ENCODE results near the gene CERKL. TPM values are rescaled to one million over a fixed set of nuclear protein-coding genes. Genes with fewer than 3 reads are reported as not detected.

Gene CERKL
- total and polyA plus RNA-seq, 12 donors: 0.03 TPM; not detected in 11

DNA sequence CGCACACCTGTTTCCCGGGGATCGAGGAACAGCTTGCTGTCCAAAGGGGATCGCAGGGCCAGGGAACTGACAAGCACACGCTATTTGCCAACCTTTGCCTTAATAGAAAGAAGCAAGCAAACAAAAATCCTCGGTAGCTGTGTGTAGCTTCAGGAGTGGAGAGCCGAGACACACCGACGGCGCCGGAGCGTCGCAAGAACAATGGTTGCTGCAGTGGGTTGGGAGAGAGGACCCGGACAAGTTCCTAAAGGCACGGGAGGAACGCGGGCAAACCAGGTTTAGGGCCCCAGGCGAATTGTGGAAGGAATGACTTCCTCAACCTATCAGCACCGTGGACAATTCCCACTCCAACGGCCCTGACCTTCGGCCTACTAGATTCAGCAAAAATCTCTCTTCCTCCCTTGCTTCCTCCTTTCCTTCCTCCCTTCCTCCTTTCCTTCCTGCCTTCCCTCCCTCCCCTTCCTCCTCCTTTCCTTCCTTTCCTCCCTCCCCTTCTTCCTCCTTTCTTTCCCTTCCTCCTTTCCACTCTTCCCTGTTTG lies 28.3 kb upstream of the CERKL start:
- TF ChIP-seq POLR2A (IDR thresholded peaks at IDR 0.05): no peak
- TF ChIP-seq, protein P1, sequence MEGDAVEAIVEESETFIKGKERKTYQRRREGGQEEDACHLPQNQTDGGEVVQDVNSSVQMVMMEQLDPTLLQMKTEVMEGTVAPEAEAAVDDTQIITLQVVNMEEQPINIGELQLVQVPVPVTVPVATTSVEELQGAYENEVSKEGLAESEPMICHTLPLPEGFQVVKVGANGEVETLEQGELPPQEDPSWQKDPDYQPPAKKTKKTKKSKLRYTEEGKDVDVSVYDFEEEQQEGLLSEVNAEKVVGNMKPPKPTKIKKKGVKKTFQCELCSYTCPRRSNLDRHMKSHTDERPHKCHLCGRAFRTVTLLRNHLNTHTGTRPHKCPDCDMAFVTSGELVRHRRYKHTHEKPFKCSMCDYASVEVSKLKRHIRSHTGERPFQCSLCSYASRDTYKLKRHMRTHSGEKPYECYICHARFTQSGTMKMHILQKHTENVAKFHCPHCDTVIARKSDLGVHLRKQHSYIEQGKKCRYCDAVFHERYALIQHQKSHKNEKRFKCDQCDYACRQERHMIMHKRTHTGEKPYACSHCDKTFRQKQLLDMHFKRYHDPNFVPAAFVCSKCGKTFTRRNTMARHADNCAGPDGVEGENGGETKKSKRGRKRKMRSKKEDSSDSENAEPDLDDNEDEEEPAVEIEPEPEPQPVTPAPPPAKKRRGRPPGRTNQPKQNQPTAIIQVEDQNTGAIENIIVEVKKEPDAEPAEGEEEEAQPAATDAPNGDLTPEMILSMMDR (IDR thresholded peaks at IDR 0.05): no peak
- H3K27me3 ChIP-seq: peaks cover 68% of the 10 kb centered on the region
- H3K4me1 ChIP-seq (replicated peaks in 1 of 2): peaks cover 0 to 4% of the 10 kb centered on the region in 2 donors
- H3K4me3 ChIP-seq: no peak overlapping the region
- intact Hi-C loops (cut with DNase I): no loop called here
- H3K9me3 ChIP-seq (replicated peaks in 1 of 3): no peaks in the 10 kb centered on the region
- 5 to 8% (median 7%) methylated on average over 21 of the region's 21 CpGs for WGBS, 4 donors
- no peaks in the 10 kb centered on the region for H3K36me3 ChIP-seq (replicated peaks in 1 of 2)
- no peak overlapping the region for H3K27ac ChIP-seq
- no peak for DNase-seq

DNA sequence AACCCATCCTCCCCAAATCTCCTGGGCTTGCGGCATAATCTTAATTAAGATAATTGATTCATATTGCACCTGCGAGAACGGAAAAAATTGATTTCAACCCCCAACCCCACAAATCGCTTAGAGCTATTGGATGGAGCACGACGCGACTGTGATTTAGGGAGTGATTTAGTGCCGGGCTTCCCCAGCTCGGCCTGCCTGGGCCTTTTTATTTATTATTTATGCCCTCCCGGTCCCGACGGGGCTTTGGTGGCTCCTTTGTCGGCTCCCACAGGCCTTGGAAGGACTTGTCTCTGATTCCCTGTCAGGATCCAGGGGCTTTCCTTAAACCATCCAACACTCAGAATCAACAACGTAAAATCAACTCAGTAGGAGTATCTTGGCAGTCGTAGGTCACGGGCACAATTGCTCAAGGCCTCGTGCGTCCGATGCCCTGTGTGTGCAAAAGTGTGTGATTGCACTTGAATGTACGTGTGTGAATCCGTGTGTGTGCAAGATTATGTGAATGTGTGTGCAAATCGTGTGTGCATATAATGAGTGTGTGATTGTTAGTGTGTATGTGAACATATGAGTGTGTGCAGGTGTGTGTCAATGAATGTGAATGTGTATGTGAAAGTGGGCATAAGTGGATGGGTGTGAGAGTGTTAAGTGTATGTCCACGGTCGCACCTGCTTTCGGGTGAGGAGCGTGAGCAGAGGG lies 27.7 kb upstream of the CERKL start:
- Histone ChIP-seq H3K4me3 (no peak overlapping the region), H3K9me3 (replicated peaks in 1 of 3) (no peaks in the 10 kb centered on the region), H3K36me3 (replicated peaks in 1 of 2) (no peaks in the 10 kb centered on the region), H3K27me3 (peaks cover 75% of the 10 kb centered on the region), H3K27ac (no peak overlapping the region), H3K4me1 (replicated peaks in 1 of 2) (peaks cover 0 to 4% of the 10 kb centered on the region in 2 donors)
- no peak for DNase-seq
- intact Hi-C loops (cut with DNase I): no loop called here
- TF ChIP-seq POLR2A (IDR thresholded peaks at IDR 0.05): no peak
- TF ChIP-seq, protein P1 (IDR thresholded peaks at IDR 0.05): no peak
- WGBS, 4 donors: 6 to 8% (median 7%) methylated on average over 26 of the region's 26 CpGs

DNA sequence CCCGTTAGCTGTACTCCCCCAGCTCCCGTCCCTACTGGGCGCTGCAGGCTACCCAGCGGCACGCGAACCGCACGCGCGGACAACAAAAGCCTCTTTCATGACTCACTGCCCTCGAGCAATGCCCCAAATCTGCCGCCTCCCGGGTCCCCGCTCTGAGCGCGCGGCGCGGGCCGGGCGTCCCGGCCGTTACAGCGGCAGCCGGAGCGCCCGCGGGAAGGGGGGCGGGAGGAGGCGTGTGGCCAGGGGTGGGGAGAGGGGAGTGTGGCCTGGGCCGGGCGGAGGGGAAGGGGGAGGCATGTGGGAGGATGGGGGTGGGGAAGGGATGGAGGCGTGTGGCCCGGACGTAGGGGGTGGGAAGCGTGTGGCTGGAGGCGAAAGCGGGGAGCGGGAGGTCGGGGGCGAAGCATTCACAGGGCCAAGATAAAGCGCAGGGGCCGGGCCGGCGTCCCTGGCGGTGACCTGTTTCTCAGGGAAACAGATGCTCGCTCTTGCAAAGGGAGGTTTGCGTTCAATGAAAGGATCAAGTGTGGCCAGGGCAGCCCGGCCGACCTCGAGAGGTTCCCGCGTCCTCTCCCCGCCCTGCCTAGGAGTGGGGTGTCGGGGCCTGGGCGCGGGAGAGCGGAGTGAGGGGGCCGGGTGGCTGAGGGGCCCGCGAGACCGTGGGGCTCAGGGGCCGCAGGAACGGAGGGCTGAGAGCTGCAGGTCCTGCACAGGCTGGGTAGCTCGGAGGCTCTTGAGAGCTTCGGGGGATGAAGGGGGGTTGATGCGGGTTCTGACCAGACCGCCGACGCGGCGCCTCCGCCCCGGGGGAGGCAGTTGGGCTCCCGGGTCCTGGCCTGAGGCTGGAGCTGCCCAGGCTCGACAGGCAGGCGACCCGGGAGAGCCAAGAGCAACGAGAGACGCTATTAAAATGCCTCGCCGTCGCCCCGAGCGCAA lies 26.9 kb upstream of the CERKL start:
- DNase-seq: no peak
- 1 to 3% (median 2%) methylated on average over 34 to 85 of the region's 85 CpGs for WGBS, 4 donors
- Histone ChIP-seq H3K27me3 (peaks cover 76% of the 10 kb centered on the region), H3K36me3 (replicated peaks in 1 of 2) (no peaks in the 10 kb centered on the region), H3K4me3 (no peak overlapping the region), H3K9me3 (replicated peaks in 1 of 3) (no peaks in the 10 kb centered on the region), H3K4me1 (replicated peaks in 1 of 2) (peaks cover 0 to 4% of the 10 kb centered on the region in 2 donors), H3K27ac (no peak overlapping the region)
- intact Hi-C loops (cut with DNase I): no loop called here
- no peak for TF ChIP-seq POLR2A (IDR thresholded peaks at IDR 0.05)
- TF ChIP-seq, protein P1 (IDR thresholded peaks at IDR 0.05): no peak
